ENCODE results near the gene HIKESHI. TPM values are rescaled to one million over a fixed set of nuclear protein-coding genes. Genes with fewer than 3 reads are reported as not detected.
"Not testable (repeated sequence)": the region's sequence is repeated elsewhere in the genome, so short reads cannot be mapped to it uniquely, and the experiment has no call there.

HIKESHI gene
- total RNA-seq, 3 donors from 2014 or later, result 34.7 to 53.9 (median 43.5) TPM

DNA sequence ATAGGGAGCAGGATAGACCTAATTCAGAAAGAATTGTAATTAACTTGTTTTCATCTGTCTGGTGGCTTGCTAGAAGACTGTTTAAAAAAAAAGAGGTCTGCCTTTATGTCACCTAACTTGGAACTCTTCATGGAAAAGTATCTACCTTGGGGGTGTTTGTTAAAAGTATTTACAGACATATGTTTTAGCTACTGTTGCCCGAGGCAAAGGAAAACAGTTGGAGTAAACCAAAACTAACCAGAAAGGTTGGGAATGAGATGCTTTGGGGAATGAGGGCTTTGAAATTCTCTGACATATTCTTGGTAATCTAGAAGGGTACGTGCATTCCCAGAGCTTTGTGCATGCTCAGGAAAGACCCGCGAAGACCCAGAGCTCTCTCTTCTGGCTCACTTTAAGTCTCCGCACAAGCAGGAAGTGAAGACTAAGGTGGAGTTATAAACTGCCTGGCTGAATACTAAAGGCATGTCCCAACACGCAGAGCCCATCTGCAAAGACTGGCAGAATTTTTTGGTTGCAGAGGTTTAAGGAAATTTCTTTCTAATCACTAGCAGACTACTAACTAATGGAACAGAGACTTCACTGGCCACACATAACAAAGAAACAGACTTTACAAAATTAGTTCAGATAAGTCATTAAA, 33.2 kb downstream of the HIKESHI start:
- H3K4me1 ChIP-seq, result no peaks in the 10 kb centered on the region
- no peak for DNase-seq (ENCODE audit: low spot score in 2 of 2)
- no peaks in the 10 kb centered on the region for H3K36me3 ChIP-seq
- H3K9me3 ChIP-seq, result no peaks in the 10 kb centered on the region
- H3K4me3 ChIP-seq, result no peak overlapping the region
- H3K27me3 ChIP-seq, result no peaks in the 10 kb centered on the region
- H3K27ac ChIP-seq, result no peak overlapping the region
- intact Hi-C loops (cut with DNase I; ENCODE audit: low total_unique reads), result no loop called here
- TF ChIP-seq POLR2AphosphoS5 (IDR thresholded peaks at IDR 0.05) (no peak), POLR2A (IDR thresholded peaks at IDR 0.05) (no peak)
- TF ChIP-seq, protein P1, sequence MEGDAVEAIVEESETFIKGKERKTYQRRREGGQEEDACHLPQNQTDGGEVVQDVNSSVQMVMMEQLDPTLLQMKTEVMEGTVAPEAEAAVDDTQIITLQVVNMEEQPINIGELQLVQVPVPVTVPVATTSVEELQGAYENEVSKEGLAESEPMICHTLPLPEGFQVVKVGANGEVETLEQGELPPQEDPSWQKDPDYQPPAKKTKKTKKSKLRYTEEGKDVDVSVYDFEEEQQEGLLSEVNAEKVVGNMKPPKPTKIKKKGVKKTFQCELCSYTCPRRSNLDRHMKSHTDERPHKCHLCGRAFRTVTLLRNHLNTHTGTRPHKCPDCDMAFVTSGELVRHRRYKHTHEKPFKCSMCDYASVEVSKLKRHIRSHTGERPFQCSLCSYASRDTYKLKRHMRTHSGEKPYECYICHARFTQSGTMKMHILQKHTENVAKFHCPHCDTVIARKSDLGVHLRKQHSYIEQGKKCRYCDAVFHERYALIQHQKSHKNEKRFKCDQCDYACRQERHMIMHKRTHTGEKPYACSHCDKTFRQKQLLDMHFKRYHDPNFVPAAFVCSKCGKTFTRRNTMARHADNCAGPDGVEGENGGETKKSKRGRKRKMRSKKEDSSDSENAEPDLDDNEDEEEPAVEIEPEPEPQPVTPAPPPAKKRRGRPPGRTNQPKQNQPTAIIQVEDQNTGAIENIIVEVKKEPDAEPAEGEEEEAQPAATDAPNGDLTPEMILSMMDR (IDR thresholded peaks at IDR 0.05), result no peak

DNA sequence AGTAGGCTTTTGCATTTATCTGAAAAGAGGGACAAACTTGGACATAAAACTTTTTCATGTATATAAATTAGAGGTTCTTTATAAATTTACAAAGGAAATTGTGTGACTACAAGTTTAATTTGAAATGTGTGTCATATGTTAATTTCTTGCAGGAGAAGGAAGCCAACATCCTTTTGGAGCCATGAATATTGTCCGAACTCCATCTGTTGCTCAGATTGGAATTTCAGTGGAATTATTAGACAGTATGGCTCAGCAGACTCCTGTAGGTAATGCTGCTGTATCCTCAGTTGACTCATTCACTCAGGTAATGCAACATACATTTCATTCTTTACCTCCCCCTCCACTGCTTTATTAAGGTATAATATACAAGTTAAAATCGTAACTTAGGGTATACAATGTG, 35.2 kb downstream of the HIKESHI start:
- TF ChIP-seq, protein P1 (IDR thresholded peaks at IDR 0.05), result no peak
- TF ChIP-seq POLR2A (IDR thresholded peaks at IDR 0.05) (no peak), POLR2AphosphoS5 (IDR thresholded peaks at IDR 0.05) (no peak)
- no peak for DNase-seq (ENCODE audit: low spot score in 2 of 2)
- no peaks in the 10 kb centered on the region for H3K9me3 ChIP-seq
- H3K4me3 ChIP-seq, result no peak overlapping the region
- no peaks in the 10 kb centered on the region for H3K4me1 ChIP-seq
- intact Hi-C loops (cut with DNase I; ENCODE audit: low total_unique reads), result no loop called here
- H3K27ac ChIP-seq, result no peak overlapping the region
- H3K27me3 ChIP-seq, result no peaks in the 10 kb centered on the region
- H3K36me3 ChIP-seq, result no peaks in the 10 kb centered on the region

DNA sequence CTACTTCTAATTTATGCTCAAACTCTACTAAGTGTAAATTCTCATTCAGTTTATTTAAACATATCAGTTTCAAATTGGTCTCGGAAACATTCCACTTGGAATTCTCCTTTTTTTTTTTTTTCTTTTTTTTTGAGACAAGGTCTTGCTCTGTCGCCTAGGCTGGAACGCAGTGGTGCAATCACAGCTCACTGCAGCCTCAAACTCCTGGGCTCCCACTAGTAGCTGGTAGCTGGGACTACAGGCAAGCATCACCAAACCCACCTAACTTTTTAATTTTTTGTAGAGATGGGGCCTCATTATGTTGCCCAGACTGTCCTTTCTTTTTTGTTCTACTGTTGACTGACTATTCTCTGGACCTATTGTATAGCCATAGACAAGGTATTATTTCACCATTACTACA, 39.3 kb downstream of the HIKESHI start:
- no peaks in the 10 kb centered on the region for H3K27me3 ChIP-seq
- intact Hi-C loops (cut with DNase I; ENCODE audit: low total_unique reads), result no loop called here
- no peak overlapping the region for H3K27ac ChIP-seq
- H3K36me3 ChIP-seq, result no peaks in the 10 kb centered on the region
- H3K4me3 ChIP-seq, result no peak overlapping the region
- H3K9me3 ChIP-seq, result no peaks in the 10 kb centered on the region
- DNase-seq (ENCODE audit: low spot score in 2 of 2), result no peak
- TF ChIP-seq POLR2AphosphoS5 (IDR thresholded peaks at IDR 0.05), result no peak
- TF ChIP-seq, protein P1 (IDR thresholded peaks at IDR 0.05), result no peak
- no peak for TF ChIP-seq POLR2A (IDR thresholded peaks at IDR 0.05)
- no peaks in the 10 kb centered on the region for H3K4me1 ChIP-seq

DNA sequence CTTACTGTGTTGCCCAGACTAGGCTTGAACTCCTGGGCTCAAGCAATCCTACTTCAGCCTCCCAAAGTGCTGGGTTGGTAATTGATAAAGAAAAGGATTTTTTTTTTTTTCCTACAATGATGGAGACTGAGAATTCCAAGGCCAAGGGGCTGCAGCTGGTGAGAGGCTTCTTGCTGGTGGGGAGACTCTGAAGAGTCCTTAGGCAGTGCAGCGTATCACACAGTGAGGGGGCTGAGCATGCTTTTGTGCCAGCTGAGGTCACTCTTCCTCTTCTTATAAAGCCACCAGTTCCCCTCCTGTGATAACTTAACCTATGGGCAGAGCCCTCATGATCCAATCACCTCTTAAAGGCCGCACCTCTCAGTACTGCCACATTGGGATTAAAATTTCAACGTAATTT, 44.5 kb downstream of the HIKESHI start:
- intact Hi-C loops (cut with DNase I; ENCODE audit: low total_unique reads), result no loop called here
- H3K27me3 ChIP-seq, result no peaks in the 10 kb centered on the region
- H3K4me1 ChIP-seq, result no peaks in the 10 kb centered on the region
- H3K9me3 ChIP-seq, result no peaks in the 10 kb centered on the region
- H3K4me3 ChIP-seq, result no peak overlapping the region
- no peak overlapping the region for H3K27ac ChIP-seq
- no peaks in the 10 kb centered on the region for H3K36me3 ChIP-seq
- no peak for TF ChIP-seq POLR2A (IDR thresholded peaks at IDR 0.05)
- TF ChIP-seq, protein P1 (IDR thresholded peaks at IDR 0.05), result no peak
- TF ChIP-seq POLR2AphosphoS5 (IDR thresholded peaks at IDR 0.05), result no peak
- no peak for DNase-seq (ENCODE audit: low spot score in 2 of 2)

DNA sequence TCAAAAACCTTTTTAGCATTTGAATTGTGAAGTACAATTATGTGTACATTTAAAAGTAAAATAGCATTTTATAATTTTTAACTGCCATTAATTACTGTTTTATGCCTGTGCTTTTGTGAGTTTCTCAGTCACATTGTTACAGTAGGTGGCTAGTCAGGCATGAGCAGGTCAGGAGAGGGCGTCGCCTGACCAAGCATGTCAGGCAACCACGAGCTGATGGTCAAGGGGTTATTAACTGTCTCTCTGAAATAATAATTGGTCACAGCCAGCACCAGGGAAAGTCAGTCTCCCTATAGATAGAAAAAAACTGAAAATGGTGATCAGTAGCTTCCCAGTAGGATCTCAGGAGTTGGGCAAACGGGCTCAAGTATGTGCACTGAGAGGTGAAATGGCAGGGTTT, 53.2 kb downstream of the HIKESHI start:
- no peaks in the 10 kb centered on the region for H3K27me3 ChIP-seq
- H3K4me1 ChIP-seq, result no peaks in the 10 kb centered on the region
- TF ChIP-seq, protein P1 (IDR thresholded peaks at IDR 0.05), result no peak
- no peak for TF ChIP-seq POLR2AphosphoS5 (IDR thresholded peaks at IDR 0.05)
- TF ChIP-seq POLR2A (IDR thresholded peaks at IDR 0.05), result no peak
- H3K4me3 ChIP-seq, result no peak overlapping the region
- H3K27ac ChIP-seq, result no peak overlapping the region
- no peaks in the 10 kb centered on the region for H3K9me3 ChIP-seq
- no peak for DNase-seq (ENCODE audit: low spot score in 2 of 2)
- intact Hi-C loops (cut with DNase I; ENCODE audit: low total_unique reads), result no loop called here
- no peaks in the 10 kb centered on the region for H3K36me3 ChIP-seq

DNA sequence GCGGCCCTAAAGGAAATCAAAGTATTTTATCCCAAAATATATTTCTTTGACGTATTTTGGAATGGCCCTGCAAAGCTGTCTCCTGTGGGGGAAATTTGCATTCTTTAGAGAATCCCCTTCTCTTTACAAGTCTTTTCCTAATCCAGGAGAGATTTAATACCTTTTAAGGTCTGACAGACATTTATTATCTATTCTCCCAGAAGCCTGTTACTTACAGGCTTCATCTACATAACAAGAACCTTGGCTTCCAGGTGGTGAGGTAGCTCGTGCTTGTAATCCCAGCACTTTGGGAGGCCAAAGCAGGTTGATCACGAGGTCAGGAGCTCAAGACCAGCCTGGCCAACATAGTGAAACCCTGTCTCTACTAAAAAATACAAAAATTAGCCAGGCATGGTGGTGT, 55.4 kb downstream of the HIKESHI start:
- intact Hi-C loops (cut with DNase I; ENCODE audit: low total_unique reads); H3K4me1 ChIP-seq; H3K4me3 ChIP-seq; H3K27me3 ChIP-seq; H3K27ac ChIP-seq; DNase-seq (ENCODE audit: low spot score in 2 of 2); H3K36me3 ChIP-seq; H3K9me3 ChIP-seq: not testable (repeated sequence)
